ENCODE measurements around the gene SUMO4.

SUMO4 gene

GRCh38 chr6:149433881-149434280 lies 33.8 kb downstream of the SUMO4 start:
- no peak for DNase-seq

DNA sequence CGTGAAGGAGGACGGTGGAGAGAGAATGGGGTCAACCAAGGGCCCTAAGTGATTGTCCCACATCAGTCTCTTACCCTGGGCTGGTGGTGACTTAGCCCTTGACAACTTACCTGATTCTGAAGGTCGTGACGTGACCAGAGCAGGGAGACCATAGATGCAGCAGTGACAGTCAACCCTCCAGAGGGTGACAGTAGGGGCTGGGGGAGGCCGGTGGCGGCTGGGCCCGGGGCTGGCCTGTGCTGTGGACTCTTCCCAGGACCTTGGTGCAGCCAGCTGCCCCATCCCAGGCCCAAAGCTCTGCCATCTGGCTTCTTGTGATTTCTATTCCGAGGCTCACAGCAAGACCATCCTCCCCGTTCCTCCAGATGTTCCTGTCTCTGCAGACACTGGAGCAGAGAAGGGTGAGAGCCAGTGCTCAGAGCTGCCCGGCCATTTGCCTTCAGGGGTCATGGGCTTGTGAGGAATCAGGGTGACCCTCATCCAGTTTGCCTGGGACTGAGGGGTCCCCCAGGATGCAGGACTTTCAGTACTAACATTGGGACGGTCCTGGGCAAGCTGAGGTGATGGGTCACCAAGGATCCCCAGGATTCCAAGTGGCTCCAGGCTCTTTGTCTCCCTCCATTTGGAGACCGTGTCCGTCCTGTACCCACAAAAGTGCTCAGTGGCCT lies 36.0 kb downstream of the SUMO4 start:
- DNase-seq, result no peak

GRCh38 chr6:149436647-149437046 lies 36.6 kb downstream of the SUMO4 start:
- DNase-seq, result no peak

- no peak for DNase-seq
These were observed 37.1 kb downstream of the SUMO4 start for GRCh38 chr6:149437212-149437611.

GRCh38 chr6:149438855-149439254 lies 38.8 kb downstream of the SUMO4 start:
- no peak for DNase-seq

DNA sequence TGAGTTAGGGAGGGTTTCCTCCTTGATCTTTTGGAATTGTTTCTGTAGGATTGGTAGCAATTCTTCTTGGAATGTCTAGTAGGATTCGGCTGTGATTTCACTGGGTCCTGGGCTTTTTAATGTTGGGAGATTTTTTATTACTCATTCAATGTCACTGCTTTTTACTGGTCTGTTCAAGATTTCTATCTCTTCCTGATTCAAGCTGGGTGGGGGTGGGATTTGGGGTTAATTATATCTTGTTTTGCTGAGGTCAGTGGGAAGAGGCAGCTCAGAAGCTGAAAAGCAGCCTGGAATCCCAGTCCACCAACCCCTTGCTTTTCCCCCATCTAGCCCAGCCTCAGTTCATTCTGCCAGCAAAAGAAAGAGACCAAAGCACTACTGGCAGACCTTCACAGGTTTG lies 39.6 kb downstream of the SUMO4 start:
- DNase-seq, result no peak

GRCh38 chr6:149440735-149441671 lies 40.9 kb downstream of the SUMO4 start:
- no peak for DNase-seq

GRCh38 chr6:149441740-149442139 lies 41.7 kb downstream of the SUMO4 start:
- DNase-seq, result no peak

- DNase-seq, result no peak
These were observed 43.5 kb downstream of the SUMO4 start for GRCh38 chr6:149443411-149444181.

DNA sequence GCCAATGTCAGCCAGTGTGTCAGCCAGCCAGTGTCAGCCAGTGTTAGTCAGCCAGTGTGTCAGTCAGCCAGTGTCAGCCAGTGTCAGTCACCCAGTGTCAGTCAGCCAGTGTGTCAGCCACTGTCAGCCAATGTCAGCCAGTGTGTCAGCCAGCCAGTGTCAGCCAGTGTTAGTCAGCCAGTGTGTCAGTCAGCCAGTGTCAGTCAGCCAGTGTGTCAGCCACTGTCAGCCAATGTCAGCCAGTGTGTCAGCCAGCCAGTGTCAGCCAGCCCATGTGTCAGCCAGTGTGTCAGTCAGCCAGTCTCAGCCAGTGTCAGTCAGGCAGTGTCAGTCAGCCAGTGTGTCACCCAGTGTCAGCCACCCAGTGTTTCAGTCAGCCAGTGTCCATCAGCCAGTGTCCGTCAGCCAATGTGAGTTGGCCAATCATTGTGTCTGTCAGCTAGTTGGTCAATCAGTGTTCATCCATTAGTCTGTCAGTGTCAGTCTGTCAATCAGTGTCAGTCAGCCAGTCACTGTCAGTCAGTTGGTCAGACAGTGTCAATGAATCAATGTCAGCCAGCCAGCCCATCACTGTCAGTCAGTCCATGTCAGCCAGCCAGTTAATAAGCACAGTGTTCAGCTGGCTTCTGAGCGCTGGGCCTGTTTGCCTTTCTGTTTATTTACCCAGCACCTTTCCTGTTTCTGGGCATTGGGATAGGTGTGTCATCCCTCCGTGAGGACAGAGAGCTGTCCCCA lies 44.5 kb downstream of the SUMO4 start:
- DNase-seq, result peak; percentile 17

- DNase-seq, result peak; percentile 10
These were observed 45.0 kb downstream of the SUMO4 start for GRCh38 chr6:149445095-149445466.

GRCh38 chr6:149445573-149445972 lies 45.5 kb downstream of the SUMO4 start:
- peak; percentile 10 for DNase-seq

DNA sequence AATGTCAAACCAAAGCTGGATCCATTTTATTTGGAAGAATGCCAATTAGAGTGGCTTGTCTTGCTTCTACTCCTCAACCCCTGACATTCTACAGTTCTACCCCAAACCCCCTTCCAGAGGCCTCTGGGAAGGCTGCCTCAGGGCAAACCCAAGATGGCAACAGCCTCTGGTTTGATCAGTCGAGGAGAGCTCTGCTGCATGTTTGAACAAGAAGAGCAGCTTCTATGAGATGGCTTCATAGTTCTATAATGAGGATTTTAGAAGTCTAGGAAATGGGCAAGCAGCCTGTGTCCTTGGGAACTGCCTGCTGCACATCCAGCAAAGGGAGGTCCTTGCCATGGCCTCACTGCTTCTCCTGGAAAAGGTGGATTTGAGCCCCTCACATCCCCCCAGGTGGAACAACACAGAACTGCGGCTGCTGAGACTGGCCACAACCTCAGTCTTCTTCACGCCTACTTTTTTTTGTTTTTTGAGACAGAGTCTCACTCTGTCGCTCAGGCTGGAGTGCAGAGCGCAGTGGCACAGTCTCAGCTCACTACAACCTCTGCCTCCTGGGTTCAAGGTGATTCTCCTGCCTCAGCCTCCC lies 46.8 kb downstream of the SUMO4 start:
- DNase-seq, result no peak

DNA sequence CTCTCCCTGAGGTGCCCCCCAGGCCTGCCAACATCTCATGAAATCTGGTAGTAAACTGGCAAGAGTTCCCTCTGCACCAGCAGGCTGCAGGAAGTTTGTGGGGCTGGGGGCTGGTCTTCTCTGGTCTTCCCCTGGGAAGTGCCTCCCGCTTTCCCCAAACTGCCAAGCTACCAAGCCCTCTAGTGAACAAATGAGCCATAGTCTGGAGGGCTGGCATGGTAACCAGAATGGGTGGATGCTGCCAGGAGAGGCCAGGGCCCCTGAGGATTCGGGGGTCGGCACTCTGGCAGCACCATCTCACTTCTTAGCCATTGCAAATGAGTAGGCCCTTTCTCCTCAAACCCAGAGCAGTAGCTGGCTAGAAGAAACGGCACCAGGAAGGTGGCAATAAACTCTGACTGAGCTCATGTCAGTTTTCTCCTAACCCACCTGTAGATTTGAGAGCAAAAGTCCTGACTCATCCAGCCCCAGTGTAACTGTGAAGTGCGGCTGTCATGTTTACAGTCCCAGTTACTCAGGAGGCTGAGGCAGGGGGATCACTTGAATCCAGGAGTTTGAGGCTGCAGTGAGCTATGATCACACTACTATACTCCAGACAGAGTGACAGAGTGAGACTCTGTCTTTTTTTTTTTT lies 48.9 kb downstream of the SUMO4 start:
- DNase-seq, result no peak

- no peak for DNase-seq
These were observed 50.0 kb downstream of the SUMO4 start for GRCh38 chr6:149449831-149450678.

Data from CD4-positive, alpha-beta T cell treated with Interleukin-4 for 4 hours (primary cell).